ENCODE data around the gene CRYBA2. TPM values are rescaled to one million over a fixed set of nuclear protein-coding genes. Genes with fewer than 3 reads are reported as not detected.

Gene CRYBA2
- total RNA-seq, 1 experiment from 2014 or later: not detected

- no peak for TF ChIP-seq ELF1 (IDR thresholded peaks at IDR 0.05; ENCODE audit: borderline replicate concordance, low read depth)
Observed at GRCh38 chr2:218959141-218959731, 34.0 kb downstream of the CRYBA2 start, which contains the start of gene CDK5R2 (continued).

DNA sequence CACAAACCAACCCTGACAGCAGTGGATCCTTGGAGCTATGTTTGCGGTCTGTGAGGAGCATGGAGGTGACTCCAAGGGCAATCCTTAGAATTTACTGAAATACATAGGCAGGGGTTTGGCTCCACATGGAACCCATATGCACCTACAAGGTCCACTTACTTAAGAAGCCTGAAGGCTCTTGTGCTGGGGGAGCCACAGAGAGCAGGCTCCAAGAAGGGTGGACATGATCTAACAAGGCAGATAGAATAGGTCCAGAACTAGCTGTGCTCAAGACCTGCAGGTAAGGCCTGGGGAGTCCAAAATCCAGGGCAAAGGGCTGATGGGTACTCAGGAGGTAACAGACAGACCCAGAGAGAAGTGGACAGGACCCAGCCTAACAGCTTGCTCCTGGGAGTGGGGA, 34.9 kb downstream of the CRYBA2 start:
- intact Hi-C loops (cut with micrococcal nuclease): no loop called here
- Histone ChIP-seq H3K27ac (ENCODE audit: low read depth, low read length) (no peak overlapping the region), H3K9me2 (ENCODE audit: insufficient read depth) (no peaks in the 10 kb centered on the region), H3K36me3 (ENCODE audit: control insufficient read depth in 1 of 2, insufficient read depth in 2 of 2, low read length in 2 of 2) (no peaks in the 10 kb centered on the region), H3K4me1 (ENCODE audit: control insufficient read depth in 1 of 2, insufficient read depth in 2 of 2, low read length in 2 of 2) (peaks cover 0 to 18% of the 10 kb centered on the region in 2 experiments; a peak in 2 of 4 replicates), H3K79me2 (ENCODE audit: insufficient read depth, low read length) (no peaks in the 10 kb centered on the region), H4K20me1 (ENCODE audit: insufficient read depth) (no peaks in the 10 kb centered on the region), H3K9ac (ENCODE audit: low read length) (no peak overlapping the region), H3K27me3 (ENCODE audit: insufficient read depth, low read length) (peaks cover 10% of the 10 kb centered on the region; the same call in 1 of the 2 replicates), H3K4me2 (ENCODE audit: low read length) (no peak overlapping the region; the same call in 1 of the 2 replicates), H2AFZ (ENCODE audit: low read depth, low read length, poor library complexity, severe bottlenecking) (no peak overlapping the region), H3K4me3 (replicated peaks in 1 of 2; ENCODE audit: low read depth in 1 of 2, low read length in 2 of 2) (no peak overlapping the region), H3K9me3 (ENCODE audit: control insufficient read depth in 1 of 2, insufficient read depth in 1 of 2, low read depth in 1 of 2, low read length in 2 of 2) (no peaks in the 10 kb centered on the region)
- CTCF ChIA-PET: no interaction called here
- DNase-seq (ENCODE audit: low read depth, low spot score) (no peak), ATAC-seq (no peak)
- RAD21 ChIA-PET (ENCODE audit: low non-redundant PET in 1 of 2, low total read pairs in 2 of 2, uncharacterized antibody in 2 of 2, unreplicated experiment in 2 of 2): interaction anchor here in 1 of 2 experiments (0.5 kb wide), 1 partner anchor 94 kb away, joined by 3 read pairs; no protein-coding TSS in a partner anchor
- TF ChIP-seq POLR2A (IDR thresholded peaks at IDR 0.05; ENCODE audit: borderline replicate concordance, extremely low read depth, insufficient read depth, insufficient read length): no peak
- no peak for TF ChIP-seq SRF (IDR thresholded peaks at IDR 0.05; ENCODE audit: low read depth)
- POLR2A ChIA-PET: no interaction called here
- no TSS peak for BruUV-seq (replicated peaks)

DNA sequence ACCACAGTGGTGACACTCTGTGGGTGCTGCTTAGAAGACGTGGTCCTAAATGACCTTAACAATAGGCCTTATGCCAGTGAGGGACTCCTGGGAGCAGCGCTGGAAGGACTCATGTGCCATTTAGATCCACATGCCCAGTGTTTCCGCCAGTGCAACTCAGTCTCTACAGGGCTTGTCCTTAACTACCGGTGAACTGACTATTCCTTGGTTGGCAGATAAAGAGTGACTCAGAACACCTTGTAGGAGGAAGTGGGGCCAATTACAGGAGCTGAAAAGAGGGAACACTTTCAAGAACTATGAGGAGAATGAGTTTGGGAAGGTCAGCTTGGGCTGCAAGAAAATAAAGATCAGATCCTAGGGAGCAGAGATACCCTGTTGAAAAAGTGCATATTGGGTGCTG, 35.6 kb downstream of the CRYBA2 start:
- Histone ChIP-seq H3K9ac (ENCODE audit: low read length) (no peak overlapping the region), H4K20me1 (ENCODE audit: insufficient read depth) (no peaks in the 10 kb centered on the region), H3K9me3 (ENCODE audit: control insufficient read depth in 1 of 2, insufficient read depth in 1 of 2, low read depth in 1 of 2, low read length in 2 of 2) (no peaks in the 10 kb centered on the region), H3K4me3 (replicated peaks in 1 of 2; ENCODE audit: low read depth in 1 of 2, low read length in 2 of 2) (no peak overlapping the region), H3K27ac (ENCODE audit: low read depth, low read length) (no peak overlapping the region), H3K4me1 (ENCODE audit: control insufficient read depth in 1 of 2, insufficient read depth in 2 of 2, low read length in 2 of 2) (peaks cover 0 to 15% of the 10 kb centered on the region in 2 experiments; a peak in 2 of 4 replicates), H3K9me2 (ENCODE audit: insufficient read depth) (no peaks in the 10 kb centered on the region), H3K4me2 (ENCODE audit: low read length) (no peak overlapping the region), H3K27me3 (ENCODE audit: insufficient read depth, low read length) (peaks cover 10% of the 10 kb centered on the region; the same call in 1 of the 2 replicates), H3K36me3 (ENCODE audit: control insufficient read depth in 1 of 2, insufficient read depth in 2 of 2, low read length in 2 of 2) (no peaks in the 10 kb centered on the region), H3K79me2 (ENCODE audit: insufficient read depth, low read length) (no peaks in the 10 kb centered on the region), H2AFZ (ENCODE audit: low read depth, low read length, poor library complexity, severe bottlenecking) (no peak overlapping the region)
- intact Hi-C loops (cut with micrococcal nuclease): no loop called here
- ChIA-PET CTCF (no interaction called here), RAD21 (ENCODE audit: low non-redundant PET in 1 of 2, low total read pairs in 2 of 2, uncharacterized antibody in 2 of 2, unreplicated experiment in 2 of 2) (no interaction called here), POLR2A (no interaction called here)
- no TSS peak for BruUV-seq (replicated peaks)
- ATAC-seq: no peak
- DNase-seq (ENCODE audit: low read depth, low spot score): no peak
- no peak for TF ChIP-seq CEBPB (IDR thresholded peaks at IDR 0.05; ENCODE audit: low read depth)
- no peak for TF ChIP-seq CTCF (IDR thresholded peaks at IDR 0.05 in 2 of 3, conservative IDR thresholded peaks at IDR 0.05 in 1 of 3; ENCODE audit: borderline replicate concordance in 1 of 3, insufficient read depth in 1 of 3, low read depth in 2 of 3, low read length in 2 of 3)
- no peak for TF ChIP-seq EZH2phosphoT487 (IDR thresholded peaks at IDR 0.05; ENCODE audit: borderline replicate concordance)
- no peak for TF ChIP-seq JUND (IDR thresholded peaks at IDR 0.05)
- TF ChIP-seq ZFX (IDR thresholded peaks at IDR 0.05): no peak
- no peak for TF ChIP-seq EGR1 (IDR thresholded peaks at IDR 0.05; ENCODE audit: low read depth)
- TF ChIP-seq, protein P1, sequence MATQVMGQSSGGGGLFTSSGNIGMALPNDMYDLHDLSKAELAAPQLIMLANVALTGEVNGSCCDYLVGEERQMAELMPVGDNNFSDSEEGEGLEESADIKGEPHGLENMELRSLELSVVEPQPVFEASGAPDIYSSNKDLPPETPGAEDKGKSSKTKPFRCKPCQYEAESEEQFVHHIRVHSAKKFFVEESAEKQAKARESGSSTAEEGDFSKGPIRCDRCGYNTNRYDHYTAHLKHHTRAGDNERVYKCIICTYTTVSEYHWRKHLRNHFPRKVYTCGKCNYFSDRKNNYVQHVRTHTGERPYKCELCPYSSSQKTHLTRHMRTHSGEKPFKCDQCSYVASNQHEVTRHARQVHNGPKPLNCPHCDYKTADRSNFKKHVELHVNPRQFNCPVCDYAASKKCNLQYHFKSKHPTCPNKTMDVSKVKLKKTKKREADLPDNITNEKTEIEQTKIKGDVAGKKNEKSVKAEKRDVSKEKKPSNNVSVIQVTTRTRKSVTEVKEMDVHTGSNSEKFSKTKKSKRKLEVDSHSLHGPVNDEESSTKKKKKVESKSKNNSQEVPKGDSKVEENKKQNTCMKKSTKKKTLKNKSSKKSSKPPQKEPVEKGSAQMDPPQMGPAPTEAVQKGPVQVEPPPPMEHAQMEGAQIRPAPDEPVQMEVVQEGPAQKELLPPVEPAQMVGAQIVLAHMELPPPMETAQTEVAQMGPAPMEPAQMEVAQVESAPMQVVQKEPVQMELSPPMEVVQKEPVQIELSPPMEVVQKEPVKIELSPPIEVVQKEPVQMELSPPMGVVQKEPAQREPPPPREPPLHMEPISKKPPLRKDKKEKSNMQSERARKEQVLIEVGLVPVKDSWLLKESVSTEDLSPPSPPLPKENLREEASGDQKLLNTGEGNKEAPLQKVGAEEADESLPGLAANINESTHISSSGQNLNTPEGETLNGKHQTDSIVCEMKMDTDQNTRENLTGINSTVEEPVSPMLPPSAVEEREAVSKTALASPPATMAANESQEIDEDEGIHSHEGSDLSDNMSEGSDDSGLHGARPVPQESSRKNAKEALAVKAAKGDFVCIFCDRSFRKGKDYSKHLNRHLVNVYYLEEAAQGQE (IDR thresholded peaks at IDR 0.05; ENCODE audit: low read depth): no peak
- no peak for TF ChIP-seq MAX (IDR thresholded peaks at IDR 0.05)
- TF ChIP-seq SIN3A (IDR thresholded peaks at IDR 0.05; ENCODE audit: low read depth): no peak
- no peak for TF ChIP-seq SRF (IDR thresholded peaks at IDR 0.05; ENCODE audit: low read depth)
- TF ChIP-seq, protein P2, sequence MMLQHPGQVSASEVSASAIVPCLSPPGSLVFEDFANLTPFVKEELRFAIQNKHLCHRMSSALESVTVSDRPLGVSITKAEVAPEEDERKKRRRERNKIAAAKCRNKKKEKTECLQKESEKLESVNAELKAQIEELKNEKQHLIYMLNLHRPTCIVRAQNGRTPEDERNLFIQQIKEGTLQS (IDR thresholded peaks at IDR 0.05): no peak
- no peak for TF ChIP-seq SP1 (IDR thresholded peaks at IDR 0.05; ENCODE audit: low read depth)

Data from HCT116 (cell line).